ENCODE measurements around the gene LRRC17.

DNA sequence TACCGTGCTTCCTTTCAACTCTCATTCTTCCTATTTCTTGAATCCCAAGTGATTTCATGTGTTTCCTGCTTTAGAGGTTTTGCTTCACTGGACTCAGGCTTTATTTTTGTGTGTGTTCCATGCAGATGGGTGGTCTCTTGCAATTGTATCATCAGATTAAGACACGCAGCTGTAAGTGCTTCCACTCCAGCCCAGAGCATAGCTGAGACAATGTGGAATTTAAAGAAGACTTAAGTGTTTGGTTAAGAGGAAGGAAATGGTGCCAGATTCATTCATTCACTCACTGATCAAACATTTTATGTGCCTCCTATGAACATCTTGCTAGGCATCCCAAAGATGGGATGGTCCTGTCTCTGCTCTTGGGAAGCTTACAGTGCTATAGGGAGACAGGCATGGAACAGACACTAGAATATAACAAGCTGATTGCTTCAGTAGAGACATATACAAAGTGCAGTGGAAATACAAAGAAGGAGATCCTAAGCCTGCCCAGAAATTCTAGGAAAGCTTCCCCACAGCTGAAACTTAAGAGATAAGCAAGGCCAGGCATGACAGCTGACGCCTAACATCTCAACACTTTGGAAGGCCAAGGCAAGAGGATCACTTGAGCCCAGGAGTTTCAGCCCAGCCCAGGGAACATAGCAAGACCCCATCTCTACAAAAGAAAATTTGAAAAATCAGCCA lies 46.1 kb upstream of the LRRC17 start:
- TF ChIP-seq, protein P1, sequence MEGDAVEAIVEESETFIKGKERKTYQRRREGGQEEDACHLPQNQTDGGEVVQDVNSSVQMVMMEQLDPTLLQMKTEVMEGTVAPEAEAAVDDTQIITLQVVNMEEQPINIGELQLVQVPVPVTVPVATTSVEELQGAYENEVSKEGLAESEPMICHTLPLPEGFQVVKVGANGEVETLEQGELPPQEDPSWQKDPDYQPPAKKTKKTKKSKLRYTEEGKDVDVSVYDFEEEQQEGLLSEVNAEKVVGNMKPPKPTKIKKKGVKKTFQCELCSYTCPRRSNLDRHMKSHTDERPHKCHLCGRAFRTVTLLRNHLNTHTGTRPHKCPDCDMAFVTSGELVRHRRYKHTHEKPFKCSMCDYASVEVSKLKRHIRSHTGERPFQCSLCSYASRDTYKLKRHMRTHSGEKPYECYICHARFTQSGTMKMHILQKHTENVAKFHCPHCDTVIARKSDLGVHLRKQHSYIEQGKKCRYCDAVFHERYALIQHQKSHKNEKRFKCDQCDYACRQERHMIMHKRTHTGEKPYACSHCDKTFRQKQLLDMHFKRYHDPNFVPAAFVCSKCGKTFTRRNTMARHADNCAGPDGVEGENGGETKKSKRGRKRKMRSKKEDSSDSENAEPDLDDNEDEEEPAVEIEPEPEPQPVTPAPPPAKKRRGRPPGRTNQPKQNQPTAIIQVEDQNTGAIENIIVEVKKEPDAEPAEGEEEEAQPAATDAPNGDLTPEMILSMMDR (IDR thresholded peaks at IDR 0.05) = no peak
- TF ChIP-seq POLR2AphosphoS5 (IDR thresholded peaks at IDR 0.05) (no peak), EP300 (IDR thresholded peaks at IDR 0.05) (no peak)
